Osteoblast (primary cell): ENCODE data around the gene CALHM1. TPM values are rescaled to one million over a fixed set of nuclear protein-coding genes. Genes with fewer than 3 reads are reported as not detected.

Source experiments
- DNase-seq: peaks from one replicate; pipeline ENCODE4 v3.0.0; 2011; ENCODE audit warnings: low spot score, mixed read lengths; ENCODE audit not compliant: insufficient read length; ENCODE audit errors: missing footprints
- H2AFZ ChIP-seq: 2 replicates; pipeline ENCODE4 v1.6.0; 2011; ENCODE audit warnings: mild to moderate bottlenecking, low read length
- H3K27ac ChIP-seq: 2 replicates; pipeline ENCODE4 v1.5.1; 2011; ENCODE audit warnings: mild to moderate bottlenecking, low read depth, low read length, moderate library complexity
- H3K27me3 ChIP-seq: 2 replicates; pipeline ENCODE4 v1.6.0; 2012; ENCODE audit warnings: mild to moderate bottlenecking, control low read depth, inconsistent platforms, low read length, moderate library complexity; ENCODE audit not compliant: insufficient read depth
- H3K36me3 ChIP-seq: 2 replicates; pipeline ENCODE4 v1.5.1; 2011; ENCODE audit warnings: mild to moderate bottlenecking, low read length, control low read depth, moderate library complexity; ENCODE audit not compliant: insufficient read depth
- H3K4me1 ChIP-seq: 2 replicates; pipeline ENCODE4 v1.5.1; 2011; ENCODE audit warnings: mild to moderate bottlenecking, low read length, control low read depth, moderate library complexity; ENCODE audit not compliant: insufficient read depth
- H3K4me2 ChIP-seq: 2 replicates; pipeline ENCODE4 v1.6.0; 2011; ENCODE audit warnings: mild to moderate bottlenecking, low read length; ENCODE audit not compliant: insufficient read depth
- H3K4me3 ChIP-seq: fragments of 200-600 bp; sonication (generic); 3 replicates; pipeline ENCODE4 v1.5.1; 2012; ENCODE audit warnings: mild to moderate bottlenecking, low read length, inconsistent platforms; ENCODE audit not compliant: insufficient read depth
- H3K79me2 ChIP-seq: 2 replicates; pipeline ENCODE4 v1.6.0; 2012; ENCODE audit warnings: mild to moderate bottlenecking, low read length, control low read depth, inconsistent platforms; ENCODE audit not compliant: insufficient read depth
- H3K9me3 ChIP-seq: 2 replicates; pipeline ENCODE4 v1.5.1; 2011; ENCODE audit warnings: low read depth, low read length, control low read depth
- H4K20me1 ChIP-seq: 2 replicates; pipeline ENCODE4 v1.6.0; 2012; ENCODE audit warnings: mild to moderate bottlenecking, low read length, control low read depth; ENCODE audit not compliant: insufficient read depth
- total RNA-seq: library from RNA; depleted of rRNA; stranded (reverse); fragments of >200 nt; gene quantifications from 2 replicates; pipeline ENCODE4 v1.2.3, GENCODE V29; 2012
- TF ChIP-seq, protein P1 (sequence below): IDR thresholded peaks from 2 replicates; pipeline ENCODE4 v1.5.1; 2011; ENCODE audit warnings: mild to moderate bottlenecking, low read depth, low read length, moderate library complexity; ENCODE audit errors: extremely low read depth

CALHM1 gene
- total RNA-seq, 1 donor = not detected

DNA sequence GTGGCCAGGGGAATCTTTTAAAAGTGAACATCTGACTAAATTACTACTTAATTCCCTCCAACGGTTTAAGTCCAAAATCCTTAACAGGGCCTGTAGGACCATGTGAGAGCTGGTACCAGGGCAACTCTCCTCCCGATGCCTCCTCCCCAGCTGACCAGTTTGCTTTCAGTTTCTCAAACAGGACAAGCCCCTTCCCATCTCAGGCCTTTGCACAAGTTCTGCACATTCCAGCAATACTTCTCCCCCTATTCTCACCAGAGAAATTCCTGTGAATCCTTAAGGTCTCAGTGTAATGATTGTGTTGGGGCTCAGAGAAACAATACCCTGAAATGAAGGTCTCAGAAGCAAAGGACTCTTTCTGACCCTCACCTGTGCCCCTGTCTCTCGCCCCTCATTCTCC is 8.0 kb upstream of the CALHM1 start:
- DNase-seq = peak; percentile 37
- H3K4me2 ChIP-seq = no peak overlapping the region

DNA sequence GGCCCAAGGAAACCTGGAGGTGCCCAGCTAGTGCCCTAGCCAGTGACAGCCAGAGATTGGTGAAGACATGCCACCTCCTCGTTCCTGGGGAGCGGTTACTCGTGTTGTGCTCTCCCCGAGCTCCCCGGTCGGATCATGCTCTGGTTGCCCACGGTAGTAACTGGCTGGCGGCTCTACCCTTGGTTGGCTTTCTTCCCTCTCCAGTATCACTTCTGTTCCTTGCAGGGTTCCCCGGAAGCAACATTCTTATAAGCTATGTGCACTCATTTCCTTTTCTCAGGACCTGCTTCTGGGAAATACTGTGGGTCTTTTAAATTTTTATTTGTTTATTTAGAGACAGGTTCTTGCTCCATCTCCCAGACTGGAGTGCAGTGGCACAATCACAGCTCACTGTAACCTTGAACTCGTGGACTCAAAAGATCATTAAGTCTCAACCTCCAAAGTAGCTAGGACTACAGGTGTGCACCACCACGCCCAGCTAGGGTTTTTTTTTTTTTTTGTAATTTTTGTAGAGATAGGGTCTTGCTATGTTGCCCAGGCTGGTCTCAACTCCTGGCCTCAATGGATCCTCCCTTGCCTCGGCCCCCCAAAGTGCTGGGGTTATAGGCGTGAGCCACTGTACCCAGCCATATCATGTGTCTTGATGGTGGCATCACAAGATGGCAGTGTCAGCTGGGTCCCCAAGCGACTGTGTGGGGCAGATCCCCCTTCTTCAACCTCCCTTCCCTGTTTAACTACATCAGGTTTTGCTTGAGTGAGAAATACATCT is 6.9 kb upstream of the CALHM1 start:
- Histone ChIP-seq H3K79me2 (no peaks in the 10 kb centered on the region), H3K4me1 (no peaks in the 10 kb centered on the region), H2AFZ (no peak overlapping the region), H3K9me3 (no peaks in the 10 kb centered on the region), H3K4me3 (no peak overlapping the region), H3K4me2 (no peak overlapping the region), H4K20me1 (no peaks in the 10 kb centered on the region), H3K27ac (no peak overlapping the region), H3K27me3 (no peaks in the 10 kb centered on the region), H3K36me3 (no peaks in the 10 kb centered on the region)
- TF ChIP-seq, protein P1, sequence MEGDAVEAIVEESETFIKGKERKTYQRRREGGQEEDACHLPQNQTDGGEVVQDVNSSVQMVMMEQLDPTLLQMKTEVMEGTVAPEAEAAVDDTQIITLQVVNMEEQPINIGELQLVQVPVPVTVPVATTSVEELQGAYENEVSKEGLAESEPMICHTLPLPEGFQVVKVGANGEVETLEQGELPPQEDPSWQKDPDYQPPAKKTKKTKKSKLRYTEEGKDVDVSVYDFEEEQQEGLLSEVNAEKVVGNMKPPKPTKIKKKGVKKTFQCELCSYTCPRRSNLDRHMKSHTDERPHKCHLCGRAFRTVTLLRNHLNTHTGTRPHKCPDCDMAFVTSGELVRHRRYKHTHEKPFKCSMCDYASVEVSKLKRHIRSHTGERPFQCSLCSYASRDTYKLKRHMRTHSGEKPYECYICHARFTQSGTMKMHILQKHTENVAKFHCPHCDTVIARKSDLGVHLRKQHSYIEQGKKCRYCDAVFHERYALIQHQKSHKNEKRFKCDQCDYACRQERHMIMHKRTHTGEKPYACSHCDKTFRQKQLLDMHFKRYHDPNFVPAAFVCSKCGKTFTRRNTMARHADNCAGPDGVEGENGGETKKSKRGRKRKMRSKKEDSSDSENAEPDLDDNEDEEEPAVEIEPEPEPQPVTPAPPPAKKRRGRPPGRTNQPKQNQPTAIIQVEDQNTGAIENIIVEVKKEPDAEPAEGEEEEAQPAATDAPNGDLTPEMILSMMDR = no peak
- DNase-seq = peak; percentile 5

More for the DNA sequence above, 8.0 kb upstream of the CALHM1 start:
- Histone ChIP-seq H3K27ac (no peak overlapping the region), H4K20me1 (no peaks in the 10 kb centered on the region), H3K4me3 (no peak overlapping the region), H3K4me1 (no peaks in the 10 kb centered on the region), H3K36me3 (no peaks in the 10 kb centered on the region), H3K27me3 (no peaks in the 10 kb centered on the region), H3K9me3 (no peaks in the 10 kb centered on the region), H3K79me2 (no peaks in the 10 kb centered on the region), H2AFZ (no peak overlapping the region)
- TF ChIP-seq, protein P1 = no peak

DNA sequence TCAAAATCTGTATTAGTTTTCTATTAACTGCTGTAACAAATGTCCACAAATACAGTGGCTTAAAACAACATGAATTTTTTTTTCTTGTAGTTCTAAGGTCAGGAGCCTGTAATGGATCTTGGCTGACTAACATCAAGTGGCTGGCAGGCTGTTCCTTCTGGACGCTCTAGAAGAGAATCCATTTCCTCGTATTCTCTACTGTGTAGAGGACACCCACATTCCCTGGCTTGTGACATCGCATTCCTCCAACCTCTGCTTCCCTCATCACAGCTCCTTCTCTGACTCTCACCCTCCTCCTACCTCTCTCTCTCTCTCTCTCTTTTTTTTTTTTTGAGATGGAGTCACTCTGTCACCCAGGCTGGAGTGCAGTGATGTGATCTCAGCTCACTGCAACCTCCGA is 4.8 kb upstream of the CALHM1 start:
- Histone ChIP-seq H3K79me2 (no peaks in the 10 kb centered on the region), H4K20me1 (no peaks in the 10 kb centered on the region), H3K27me3 (no peaks in the 10 kb centered on the region), H3K36me3 (no peaks in the 10 kb centered on the region), H3K4me2 (no peak overlapping the region), H2AFZ (no peak overlapping the region), H3K27ac (no peak overlapping the region), H3K4me1 (no peaks in the 10 kb centered on the region), H3K9me3 (no peaks in the 10 kb centered on the region), H3K4me3 (no peak overlapping the region)
- DNase-seq = peak; percentile 81
- TF ChIP-seq, protein P1 = no peak

DNA sequence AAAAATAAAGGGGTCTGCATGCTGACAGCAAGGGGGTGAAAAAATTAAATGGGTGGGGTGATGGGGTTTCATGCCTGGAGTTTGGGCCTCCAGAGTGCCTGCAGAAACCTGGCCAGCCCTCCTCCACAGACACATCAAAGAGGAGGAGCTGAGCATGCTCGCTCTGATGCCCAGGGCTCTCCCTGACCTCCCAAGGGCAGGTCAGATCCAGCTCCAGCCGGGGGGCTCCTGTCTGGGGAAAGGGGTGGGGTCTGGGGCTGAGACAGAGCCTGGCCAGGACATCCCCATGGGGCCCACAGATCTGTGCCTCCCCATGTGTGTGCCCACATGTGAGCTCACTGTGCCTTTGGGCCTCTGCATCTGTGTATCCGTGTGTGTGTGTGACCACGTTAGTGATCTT is 915 bp upstream of the CALHM1 start:
- DNase-seq = no peak
- Histone ChIP-seq H3K9me3 (no peaks in the 10 kb centered on the region), H2AFZ (no peak overlapping the region), H3K4me2 (no peak overlapping the region), H4K20me1 (no peaks in the 10 kb centered on the region), H3K27me3 (no peaks in the 10 kb centered on the region), H3K79me2 (no peaks in the 10 kb centered on the region), H3K27ac (no peak overlapping the region), H3K4me3 (no peak overlapping the region), H3K36me3 (no peaks in the 10 kb centered on the region), H3K4me1 (no peaks in the 10 kb centered on the region)
- TF ChIP-seq, protein P1 = no peak
